Stimulated activated CD8-positive, alpha-beta memory T cell treated with anti-CD3 and anti-CD28 coated beads, Interleukin-15, amount 100 ng/mL, for 24 hours (primary cell): ENCODE results near the gene TTBK2.
"Not testable (repeated sequence)": the region's sequence is repeated elsewhere in the genome, so short reads cannot be mapped to it uniquely, and the experiment has no call there.

Source experiments
- DNase-seq: peaks from one replicate; pipeline ENCODE4 v3.0.0-alpha.2; 2020; ENCODE audit warnings: low read depth

TTBK2 gene

GRCh38 chr15:42908538-42908937 lies 12.0 kb downstream of the TTBK2 start:
- no peak for DNase-seq

GRCh38 chr15:42903388-42904324 lies 16.9 kb downstream of the TTBK2 start:
- no peak for DNase-seq

GRCh38 chr15:42893911-42894310 lies 26.7 kb downstream of the TTBK2 start:
- DNase-seq, result not testable (repeated sequence)

GRCh38 chr15:42891569-42891968 lies 29.0 kb downstream of the TTBK2 start:
- no peak for DNase-seq

- no peak for DNase-seq
Observed at GRCh38 chr15:42890161-42890913, 30.2 kb downstream of the TTBK2 start.

GRCh38 chr15:42887384-42887783 lies 33.2 kb downstream of the TTBK2 start:
- DNase-seq, result not testable (repeated sequence)

GRCh38 chr15:42880121-42880520 lies 40.5 kb downstream of the TTBK2 start:
- DNase-seq, result no peak

GRCh38 chr15:42879443-42879842 lies 41.1 kb downstream of the TTBK2 start:
- no peak for DNase-seq

GRCh38 chr15:42876224-42876623 lies 44.4 kb downstream of the TTBK2 start:
- no peak for DNase-seq

- no peak for DNase-seq
Observed at GRCh38 chr15:42868683-42869082, 51.9 kb downstream of the TTBK2 start.

- no peak for DNase-seq
Observed at GRCh38 chr15:42863572-42864239, 56.9 kb downstream of the TTBK2 start.

- DNase-seq, result no peak
Observed at GRCh38 chr15:42858999-42859789, 61.4 kb downstream of the TTBK2 start.

- DNase-seq, result no peak
Observed at GRCh38 chr15:42858540-42858939, 62.0 kb downstream of the TTBK2 start.

- DNase-seq, result no peak
Observed at GRCh38 chr15:42854576-42854975, 66.0 kb downstream of the TTBK2 start.

- DNase-seq, result no peak
Observed at GRCh38 chr15:42849836-42850235, 70.7 kb downstream of the TTBK2 start.

GRCh38 chr15:42848846-42849245 lies 71.7 kb downstream of the TTBK2 start:
- no peak for DNase-seq

- DNase-seq, result no peak
Observed at GRCh38 chr15:42846647-42847046, 73.9 kb downstream of the TTBK2 start.

GRCh38 chr15:42845581-42845980 lies 75.0 kb downstream of the TTBK2 start:
- no peak for DNase-seq

- DNase-seq, result no peak
Observed at GRCh38 chr15:42843699-42844098, 76.9 kb downstream of the TTBK2 start.

GRCh38 chr15:42836251-42836650 lies 84.3 kb downstream of the TTBK2 start:
- DNase-seq, result no peak

GRCh38 chr15:42832576-42832975 lies 88.0 kb downstream of the TTBK2 start:
- no peak for DNase-seq
